HCEC 1CT (cell line): ENCODE data around the gene CCDC9.

Experiments
- DNase-seq: peaks from one replicate; pipeline ENCODE4 v3.0.0-alpha.2; 2017

Gene CCDC9

DNA sequence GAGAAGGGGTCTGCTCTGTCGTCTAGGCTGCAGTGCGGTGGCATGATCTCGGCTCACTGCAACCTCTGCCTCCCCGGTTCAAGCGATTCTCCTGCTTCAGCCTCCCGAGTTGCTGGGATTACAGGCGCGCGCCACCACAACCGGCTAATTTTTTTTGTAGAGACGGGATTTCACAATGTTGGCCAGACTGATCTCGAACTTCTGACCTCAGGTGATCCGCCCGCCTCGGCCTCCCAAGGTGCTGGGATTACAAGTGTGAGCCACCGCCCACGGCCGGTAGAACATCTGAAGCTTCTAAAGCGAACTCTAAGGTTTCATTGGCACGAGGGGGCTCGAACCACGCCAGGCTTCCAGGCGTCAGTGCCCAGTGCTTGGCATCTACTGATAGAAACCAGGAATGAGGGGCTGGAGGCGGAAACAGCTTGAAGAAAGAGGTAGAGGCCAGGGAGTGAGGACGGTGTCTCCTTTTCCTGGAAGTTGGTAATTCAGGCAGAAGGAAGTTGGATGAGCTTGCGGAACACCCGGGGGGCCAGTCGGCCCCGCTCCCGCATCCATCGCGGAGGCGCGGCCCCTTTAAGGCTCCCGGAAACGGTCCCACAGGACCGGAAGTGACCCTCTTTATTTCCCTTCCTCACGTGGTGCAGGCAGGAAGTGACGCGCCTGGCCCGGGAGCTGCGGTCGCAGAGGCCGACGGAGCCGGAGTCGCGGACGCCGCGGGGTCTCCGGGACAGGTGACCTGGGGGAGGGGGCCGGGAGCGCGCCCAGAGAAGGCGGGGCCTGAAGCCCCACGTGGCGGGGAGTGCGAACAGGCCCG, at the start of gene CCDC9:
CCDC9 (plus strand) TSS at position 647 of the 814 bp plus-strand sequence. CDS start 1,876 bp downstream, outside the sequence.
- peak; percentile 93 for DNase-seq

DNA sequence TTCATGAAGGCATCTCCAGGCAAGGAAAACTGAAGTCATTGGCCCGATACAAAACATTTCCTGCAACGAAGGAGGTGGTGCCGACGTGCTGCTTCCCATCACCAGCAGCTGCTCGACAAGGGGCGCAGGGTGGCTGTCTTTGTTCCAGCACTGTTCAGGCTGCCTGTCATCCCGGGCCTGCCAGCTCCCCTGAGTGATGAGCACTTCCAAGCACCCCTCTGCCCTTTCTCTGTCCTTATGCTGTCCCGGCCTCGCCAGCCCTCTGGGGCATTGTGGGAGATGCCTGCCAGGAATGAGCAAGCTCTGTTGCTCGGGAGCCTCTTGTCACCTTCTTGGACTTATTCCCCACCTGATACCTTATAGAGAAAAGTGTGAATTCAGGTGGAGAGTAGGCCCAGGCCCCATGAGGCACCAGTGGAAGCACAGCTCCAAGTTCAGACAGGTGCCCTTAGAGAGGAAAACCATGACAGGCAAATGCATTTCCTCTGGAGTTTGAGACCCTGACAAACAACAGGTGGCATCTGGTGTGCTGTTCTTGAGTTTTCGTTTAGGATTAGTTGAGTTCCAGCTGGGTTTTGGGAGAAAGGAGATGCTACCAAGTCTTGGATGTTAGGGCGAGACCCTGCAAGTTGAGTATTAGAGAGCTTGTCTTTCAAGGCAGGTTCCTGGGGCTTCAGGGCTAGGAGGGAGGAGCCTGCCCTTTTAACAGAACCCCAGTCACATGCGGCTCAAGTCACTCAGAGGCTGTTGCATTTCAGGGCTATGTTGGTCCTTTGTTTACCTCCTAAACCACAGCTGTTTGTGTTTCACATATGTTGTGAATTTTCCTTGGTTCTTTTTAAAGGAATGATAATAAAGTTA, 46.8 kb upstream of the CCDC9 start:
- DNase-seq: no peak

DNA sequence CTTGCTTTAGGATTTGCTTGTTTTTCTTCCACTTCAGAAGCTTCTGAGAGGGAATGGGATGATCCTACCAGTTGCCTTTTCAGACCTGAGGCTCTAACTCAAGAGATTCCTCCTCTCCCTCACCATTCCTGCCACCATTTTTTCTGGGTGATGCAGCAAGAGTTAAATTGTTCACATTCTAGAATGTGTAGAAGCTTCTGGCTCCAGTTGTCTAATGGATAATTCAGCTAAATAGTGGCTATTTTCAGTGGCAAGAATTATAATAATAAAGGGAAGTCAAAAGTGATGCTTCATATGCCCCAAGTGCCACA, 46.2 kb upstream of the CCDC9 start:
- no peak for DNase-seq

GRCh38 chr19:47210689-47211316, 45.5 kb upstream of the CCDC9 start:
- peak; percentile 73 for DNase-seq

DNA sequence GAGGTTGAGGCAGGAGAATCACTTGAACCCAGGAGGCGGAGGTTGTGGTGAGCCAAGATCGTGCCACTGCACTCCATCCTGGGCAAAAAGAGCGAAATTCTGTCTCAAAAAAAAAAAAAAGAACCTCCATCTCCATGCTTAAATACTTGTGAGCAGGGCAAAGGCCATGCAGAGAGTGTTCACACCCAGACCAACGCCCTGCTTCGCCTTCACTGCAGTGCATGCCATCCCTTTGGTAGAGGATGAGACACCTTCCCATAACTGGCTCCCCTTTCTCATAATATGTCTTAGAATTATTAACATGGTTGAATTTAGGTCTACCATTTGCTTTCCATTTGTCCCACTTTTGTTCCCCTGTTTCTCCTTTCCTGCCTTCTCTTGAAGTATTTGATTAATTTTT, 40.7 kb upstream of the CCDC9 start:
- no peak for DNase-seq

GRCh38 chr19:47221080-47221841, 35.1 kb upstream of the CCDC9 start:
- DNase-seq: no peak

DNA sequence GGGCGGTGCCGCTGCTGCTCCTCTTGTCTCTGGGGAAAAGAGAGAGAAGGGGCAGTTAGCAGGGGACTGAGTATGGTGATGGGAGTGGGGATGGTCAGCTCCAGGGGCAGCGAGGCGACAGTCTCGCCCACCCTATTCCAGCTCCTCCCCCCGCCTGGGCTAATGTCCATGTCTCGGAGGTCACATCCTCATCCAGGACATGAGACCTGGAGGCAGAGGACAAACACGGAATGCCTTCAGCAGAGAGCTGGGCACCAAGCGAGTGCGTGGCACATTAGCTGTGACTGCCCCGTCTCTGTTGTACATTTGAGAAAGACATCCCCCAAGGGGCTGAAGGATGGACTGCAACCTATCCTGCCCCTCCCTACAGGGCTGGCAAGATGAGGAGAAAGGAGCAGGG, 34.4 kb upstream of the CCDC9 start:
- DNase-seq: no peak

DNA sequence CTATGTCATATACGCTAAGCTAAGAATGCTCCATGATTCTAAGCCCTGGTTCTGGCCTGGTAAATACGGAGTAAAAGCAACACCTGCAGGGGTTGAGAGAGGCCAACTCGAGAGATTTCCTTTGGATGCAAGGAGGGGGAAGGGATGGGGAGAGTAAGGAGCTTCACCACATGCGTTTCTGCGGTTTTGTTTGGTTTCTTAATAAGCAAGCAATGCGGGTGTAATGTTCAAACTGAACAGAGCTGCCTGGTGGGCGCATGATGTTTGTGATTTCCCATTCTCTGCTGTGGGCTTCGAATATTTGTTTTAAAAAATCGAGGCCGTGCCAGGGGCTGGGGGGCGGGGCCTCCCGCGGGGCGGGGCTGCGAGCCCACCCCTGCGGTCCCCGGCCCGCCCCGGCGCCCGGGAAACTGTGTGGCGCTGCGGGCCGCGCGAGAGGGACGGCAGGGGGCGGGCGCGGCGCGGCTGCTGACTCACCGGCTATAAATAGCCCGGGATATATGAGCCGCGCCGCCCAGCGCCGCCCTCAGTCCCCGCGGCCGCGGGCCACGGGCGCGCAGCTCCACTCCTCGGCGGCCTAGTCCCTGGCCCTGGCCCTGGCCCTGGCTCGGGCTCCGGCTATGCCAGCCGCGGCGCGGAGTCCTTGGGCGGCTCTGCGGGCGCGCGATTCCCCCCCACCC, 30.4 kb upstream of the CCDC9 start:
- peak; percentile 86 for DNase-seq

DNA sequence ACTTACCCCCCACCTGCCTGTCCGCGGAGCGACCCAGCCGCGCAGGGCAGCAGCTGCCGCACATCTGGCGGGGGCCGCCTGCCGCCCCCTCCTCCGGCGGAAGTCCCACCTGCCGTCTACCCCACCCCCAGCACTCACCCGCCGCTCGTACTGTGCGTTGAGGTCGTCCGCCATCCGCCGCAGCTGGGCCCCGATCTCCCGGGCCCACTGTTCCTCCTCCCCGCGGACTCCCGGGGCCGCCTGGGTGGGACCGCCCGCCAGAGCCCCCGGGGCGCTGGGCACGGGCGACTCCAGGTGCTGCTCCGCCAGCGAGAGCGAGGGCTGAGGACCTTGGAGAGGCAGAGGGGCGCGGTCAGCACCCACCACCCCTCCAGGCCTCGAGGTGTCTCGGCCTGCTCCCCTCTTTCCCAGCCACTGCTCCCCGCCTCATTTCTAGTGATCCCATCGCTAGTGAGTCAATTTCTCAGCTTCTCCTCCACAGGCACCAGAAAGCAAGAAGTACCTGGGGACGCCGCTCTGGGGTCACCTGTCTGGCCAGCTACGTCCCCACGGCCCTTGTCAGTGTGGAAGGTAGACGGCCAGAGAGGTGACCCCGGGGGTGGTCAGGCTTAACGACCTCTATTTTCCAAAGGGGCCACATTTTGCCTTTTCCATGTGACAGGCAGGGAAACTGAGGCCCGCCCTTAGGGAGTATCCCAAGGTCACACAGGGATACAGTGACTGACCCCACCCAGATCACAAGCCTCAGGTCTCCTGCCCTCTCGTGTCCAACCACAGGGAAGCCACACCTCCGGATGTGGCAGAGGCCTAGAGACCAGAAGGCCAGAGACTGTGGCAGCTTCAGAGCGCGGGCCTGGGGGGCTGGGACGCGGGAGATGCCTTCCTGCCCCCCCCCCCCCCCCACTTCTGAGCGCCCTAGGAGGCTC, 29.6 kb upstream of the CCDC9 start:
- DNase-seq: peak; percentile 85

GRCh38 chr19:47227352-47228167, 28.8 kb upstream of the CCDC9 start:
- peak; percentile 94 for DNase-seq

DNA sequence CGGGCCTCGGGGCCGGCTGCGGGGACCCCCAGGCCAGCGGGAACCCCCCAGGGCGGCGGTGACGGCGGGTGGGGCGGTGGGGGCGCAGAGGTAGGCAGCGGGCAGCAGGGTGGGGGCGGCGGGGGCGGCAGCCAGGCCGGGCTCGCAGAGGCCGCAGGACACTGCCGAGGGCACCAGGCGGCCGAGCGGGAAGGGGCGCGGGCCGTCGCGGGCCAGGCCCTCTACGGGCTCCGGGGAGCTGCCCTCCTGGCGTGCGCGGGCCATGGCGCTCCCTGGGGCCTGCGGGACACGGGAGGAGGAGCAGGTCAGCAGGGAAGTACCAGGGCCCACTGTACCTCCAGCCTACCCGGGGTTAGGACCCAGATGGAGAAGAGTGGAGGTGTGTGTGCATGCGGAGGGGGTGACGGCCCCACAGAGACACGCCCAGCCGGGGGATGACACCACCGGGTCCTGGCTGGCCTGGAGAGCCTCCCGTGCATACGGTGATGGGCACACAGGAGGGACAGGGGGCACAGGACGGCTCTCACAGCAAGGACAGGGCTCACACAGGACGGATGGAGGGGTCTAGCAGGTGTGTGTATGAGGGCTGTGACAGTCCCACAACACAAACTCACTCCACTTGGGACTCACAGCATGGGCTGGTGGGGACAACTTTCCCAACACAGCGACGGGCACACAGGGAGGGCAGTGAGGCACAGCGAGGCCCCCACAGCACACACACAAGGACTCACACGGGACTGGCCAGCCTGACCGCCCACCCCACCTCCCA, 28.0 kb upstream of the CCDC9 start:
- peak; percentile 31 for DNase-seq

DNA sequence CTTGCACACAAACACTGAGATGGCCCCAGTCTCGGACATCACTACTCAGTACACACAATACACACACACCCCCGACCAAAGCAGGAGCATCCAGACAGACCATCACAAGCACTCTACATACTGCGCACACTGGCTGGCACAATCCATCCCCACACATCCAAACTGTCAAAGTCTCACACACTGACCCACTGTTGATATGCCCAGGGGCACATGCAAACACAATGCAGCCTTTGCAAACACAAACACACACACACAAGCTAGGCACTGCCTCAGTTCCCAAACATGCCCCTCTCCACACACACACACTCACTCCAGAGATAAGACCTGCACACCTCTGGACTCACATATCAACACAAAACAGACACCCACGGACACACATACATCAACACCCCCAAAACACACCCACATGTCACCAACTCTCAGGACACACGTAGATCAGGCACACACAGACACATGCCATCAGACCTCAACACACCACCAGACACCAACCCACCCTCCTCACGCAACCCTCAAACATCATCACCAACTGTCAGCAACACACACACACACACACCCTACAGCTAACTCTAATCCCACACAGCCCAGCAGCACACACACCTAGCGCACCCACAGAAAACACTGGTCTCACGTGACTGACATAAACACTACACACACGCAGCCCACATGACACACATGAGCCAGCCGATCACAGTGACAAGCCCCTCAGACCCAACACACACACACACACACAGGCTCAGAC, 27.2 kb upstream of the CCDC9 start:
- no peak for DNase-seq

DNA sequence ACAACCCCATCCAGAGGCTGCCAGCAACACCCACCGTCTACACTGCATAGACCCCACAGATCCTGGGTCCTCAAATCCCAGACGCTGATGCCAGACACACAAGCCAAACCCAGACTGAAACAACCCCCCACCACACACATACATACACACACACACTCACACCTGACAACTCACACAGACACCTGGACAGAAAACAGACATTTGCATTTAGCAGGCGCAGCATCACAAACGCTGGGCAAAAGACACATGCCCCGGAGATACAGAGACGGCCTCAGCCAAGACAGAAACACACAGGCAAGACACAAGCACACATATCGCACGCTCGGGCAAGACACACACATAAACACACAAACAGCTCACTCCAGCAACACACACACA, 26.7 kb upstream of the CCDC9 start:
- peak; percentile 38 for DNase-seq

- DNase-seq: peak; percentile 27
These were observed 26.0 kb upstream of the CCDC9 start for GRCh38 chr19:47230054-47230920.

GRCh38 chr19:47230921-47231214, 25.5 kb upstream of the CCDC9 start, which contains the start of gene BBC3:
Gene BBC3 (minus strand): TSS chr19:47231199. CDS start chr19:47228431, 2,768 bp downstream.
- no peak for DNase-seq

DNA sequence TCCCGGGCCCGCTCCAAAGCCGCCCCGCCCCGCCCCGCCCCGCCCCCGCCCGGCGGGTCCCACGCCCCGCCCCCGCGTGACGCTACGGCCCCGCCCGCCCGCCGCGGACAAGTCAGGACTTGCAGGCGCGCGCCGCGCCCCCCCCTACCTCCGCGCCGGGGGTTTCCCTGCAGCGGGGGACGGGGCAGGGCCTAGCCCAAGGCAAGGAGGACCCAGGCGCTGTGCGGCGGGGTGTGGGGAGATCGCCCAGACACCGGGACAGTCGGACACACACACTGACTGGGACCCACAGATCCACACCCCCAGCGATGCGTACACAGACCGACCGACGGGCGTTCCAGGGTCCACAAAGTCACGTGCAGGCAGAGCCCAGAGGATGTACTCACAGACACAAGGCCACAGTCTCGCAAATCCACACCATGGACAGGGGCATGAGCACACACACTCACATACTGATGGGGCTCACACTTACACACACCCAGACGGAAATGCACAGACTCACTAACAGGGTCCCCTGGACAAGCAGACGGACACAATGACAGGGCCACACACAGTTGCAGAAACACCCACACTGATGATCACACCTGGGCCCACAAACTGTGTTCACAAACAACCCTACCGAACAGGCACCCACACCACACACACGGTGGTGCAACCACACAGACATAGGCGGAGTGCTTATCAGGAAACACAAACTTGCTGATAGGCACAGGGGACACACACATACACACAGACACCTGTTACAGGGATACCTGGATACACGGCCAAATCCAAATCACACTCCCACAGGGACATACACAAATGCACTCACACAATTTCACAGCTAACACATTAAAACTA, 24.9 kb upstream of the CCDC9 start:
- peak; percentile 76 for DNase-seq
